Liver (tissue), 9 donors: ENCODE data around the gene CALB2. TPM values are rescaled to one million over a fixed set of nuclear protein-coding genes. Genes with fewer than 3 reads are reported as not detected.
"Not testable (repeated sequence)": the region's sequence is repeated elsewhere in the genome, so short reads cannot be mapped to it uniquely, and the experiment has no call there.

Experiments used
- DNase-seq: peaks from one replicate; pipeline ENCODE4 v3.0.0-alpha.2; 2017; ENCODE audit warnings: low spot score
- H3K27ac ChIP-seq, 2 donors: one replicate each; pipeline ENCODE4 v1.7.0; 2013; ENCODE audit warnings: inconsistent platforms in 2 of 2, low read length in 2 of 2, control low read depth in 1 of 2, low read depth in 1 of 2, mild to moderate bottlenecking in 1 of 2
- H3K27me3 ChIP-seq, 4 donors: one replicate each; pipeline versions ENCODE4 v1.6.1 to v1.7.0; 2013; ENCODE audit warnings: low read length in 3 of 4, inconsistent platforms in 1 of 4, mild to moderate bottlenecking in 1 of 4, moderate library complexity in 1 of 4; ENCODE audit not compliant: control insufficient read depth in 4 of 4, insufficient read depth in 4 of 4
- H3K36me3 ChIP-seq, 4 donors: one replicate each; pipeline versions ENCODE4 v1.6.1 to v1.7.0; 2013; ENCODE audit warnings: low read length in 3 of 4, mild to moderate bottlenecking in 3 of 4, low read depth in 1 of 4, moderate library complexity in 1 of 4; ENCODE audit not compliant: control insufficient read depth in 4 of 4, insufficient read depth in 3 of 4
- H3K4me1 ChIP-seq, 4 donors: one replicate each; pipeline versions ENCODE4 v1.6.1 to v1.7.0; 2013; ENCODE audit warnings: low read length in 3 of 4, mild to moderate bottlenecking in 3 of 4, moderate library complexity in 1 of 4; ENCODE audit not compliant: control insufficient read depth in 4 of 4, insufficient read depth in 4 of 4
- H3K4me3 ChIP-seq, 3 donors: one replicate each; pipeline versions ENCODE4 v1.6.1 to v1.7.0; 2013; ENCODE audit warnings: low read length in 3 of 3, control low read depth in 1 of 3, low read depth in 1 of 3, mild to moderate bottlenecking in 1 of 3
- H3K9ac ChIP-seq, 2 donors: one replicate each; pipeline ENCODE4 v1.7.0; 2013; ENCODE audit warnings: low read length in 2 of 2, mild to moderate bottlenecking in 2 of 2, moderate library complexity in 2 of 2, control low read depth in 1 of 2, low read depth in 1 of 2
- H3K9me3 ChIP-seq, 4 donors: one replicate each; pipeline versions ENCODE4 v1.6.1 to v1.7.0; 2013; ENCODE audit warnings: low read length in 3 of 4; ENCODE audit not compliant: control insufficient read depth in 4 of 4
- ATF3 ChIP-seq: IDR thresholded peaks from 2 replicates; pipeline ENCODE4 v1.6.1; 2016; ENCODE audit warnings: antibody characterized with exemption
- EGR1 ChIP-seq, 2 donors: IDR thresholded peaks; 2 replicates each; pipeline ENCODE4 v1.6.1; 2016 to 2018; ENCODE audit warnings: antibody characterized with exemption in 2 of 2, low read depth in 2 of 2
- FOXA1 ChIP-seq: IDR thresholded peaks from 2 replicates; pipeline ENCODE4 v1.6.1; 2016; ENCODE audit warnings: antibody characterized with exemption
- FOXA2 ChIP-seq: IDR thresholded peaks from 2 replicates; pipeline ENCODE4 v1.6.1; 2016; ENCODE audit warnings: antibody characterized with exemption
- GABPA ChIP-seq, 2 donors: IDR thresholded peaks in 1 of 2; conservative IDR thresholded peaks in 1 of 2; 2 replicates each; pipeline ENCODE4 v1.6.1; 2016; ENCODE audit warnings: antibody characterized with exemption in 2 of 2, mild to moderate bottlenecking in 1 of 2, moderate library complexity in 1 of 2
- HNF4A ChIP-seq, 2 donors: conservative IDR thresholded peaks; 2 replicates each; pipeline ENCODE4 v1.6.1; 2016; ENCODE audit warnings: antibody characterized with exemption in 2 of 2, mild to moderate bottlenecking in 2 of 2
- HNF4G ChIP-seq: IDR thresholded peaks from 2 replicates; pipeline ENCODE4 v1.6.1; 2016; ENCODE audit warnings: antibody characterized with exemption
- JUND ChIP-seq, 2 donors: IDR thresholded peaks; 2 replicates each; pipeline ENCODE4 v1.6.1; 2016; ENCODE audit warnings: antibody characterized with exemption in 2 of 2
- MAX ChIP-seq: IDR thresholded peaks from 2 replicates; pipeline ENCODE4 v1.6.1; 2016; ENCODE audit warnings: antibody characterized with exemption
- NR2F2 ChIP-seq: IDR thresholded peaks from 2 replicates; pipeline ENCODE4 v1.6.1; 2016; ENCODE audit warnings: antibody characterized with exemption
- RXRA ChIP-seq, 2 donors: IDR thresholded peaks; 2 replicates each; pipeline ENCODE4 v1.6.1; 2017 to 2018; ENCODE audit warnings: antibody characterized with exemption in 2 of 2, mild to moderate bottlenecking in 1 of 2
- SP1 ChIP-seq: IDR thresholded peaks from 2 replicates; pipeline ENCODE4 v1.6.1; 2018; ENCODE audit warnings: antibody characterized with exemption, mild to moderate bottlenecking
- TAF1 ChIP-seq: conservative IDR thresholded peaks from 2 replicates; pipeline ENCODE4 v1.6.1; 2016; ENCODE audit warnings: antibody characterized with exemption, mild to moderate bottlenecking
- WGBS: extraction: QIAGEN DNeasy Blood & Tissue Kit; methylation state at CpG from one replicate; pipeline ENCODE4 v1.1.7; 2013; 5-methylcytosine and 5-hydroxymethylcytosine counted together
- polyA plus RNA-seq, 2 donors: library from polyadenylated mRNA; stranded (reverse) in 1 of 2; unstranded in 1 of 2; fragments of 200-250 nt in 1 of 2; fragments of >200 nt in 1 of 2; fragmentation: Nextera tagmentation in 1 of 2; extraction: Ambion mirVana in 1 of 2; gene quantifications; one replicate each; pipeline versions ENCODE4 v1.2.1 to v1.2.3, GENCODE V29; 2013 to 2015
- total RNA-seq, 2 donors: library from RNA; depleted of rRNA; stranded (reverse); fragments of >200 nt; gene quantifications; one replicate each; pipeline ENCODE4 v1.2.3, GENCODE V29; 2014
- TF ChIP-seq, protein P1 (sequence below): IDR thresholded peaks from 2 replicates; pipeline ENCODE4 v1.6.1; 2016; ENCODE audit warnings: antibody characterized with exemption, mild to moderate bottlenecking
- TF ChIP-seq, protein P2 (sequence below): IDR thresholded peaks from 2 replicates; pipeline ENCODE4 v1.6.1; 2016; ENCODE audit warnings: antibody characterized with exemption
- donor health status: healthy.
- donor health status: healthy.
- donor health status: healthy.
- donor health status: healthy.
- donor health status: healthy.

Gene CALB2
- total and polyA plus RNA-seq, 4 donors = not detected

DNA sequence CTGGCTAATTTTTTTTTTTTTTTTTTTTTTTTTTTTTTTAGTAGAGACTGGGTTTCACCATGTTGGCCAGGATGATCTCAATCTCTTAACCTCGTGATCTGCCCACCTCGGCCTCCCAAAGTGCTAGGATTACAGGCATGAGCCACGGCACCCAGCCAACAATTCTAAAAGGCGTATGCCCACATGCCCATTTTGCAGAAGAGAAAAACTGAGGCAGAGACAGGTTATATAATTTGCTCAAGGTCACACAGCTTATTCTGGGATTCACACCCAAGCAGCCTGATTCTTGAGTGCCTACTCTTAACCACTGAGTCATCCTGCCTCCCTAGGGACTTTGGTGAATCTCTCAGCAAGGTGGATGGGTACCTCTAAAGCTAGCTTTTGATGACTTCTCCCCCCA is 1.6 kb upstream of the CALB2 start:
- H3K4me3 ChIP-seq, H3K27me3 ChIP-seq, DNase-seq, H3K4me1 ChIP-seq, H3K36me3 ChIP-seq, H3K9me3 ChIP-seq, H3K27ac ChIP-seq, H3K9ac ChIP-seq: not testable (repeated sequence)
- 67% methylated on average over 4 of the region's 4 CpGs for WGBS

- 17% methylated on average over 11 of the region's 11 CpGs for WGBS
- peaks cover 0 to 6% (median 2%) of the 10 kb centered on the region in 4 donors for H3K27me3 ChIP-seq
- TF ChIP-seq EGR1 (IDR thresholded peaks at IDR 0.05; ENCODE audit: low read depth in 2 of 2) (no peak), GABPA (IDR thresholded peaks at IDR 0.05 in 1 of 2, conservative IDR thresholded peaks at IDR 0.05 in 1 of 2) (no peak), FOXA2 (no peak), NR2F2 (no peak), HNF4G (no peak), FOXA1 (no peak), TAF1 (no peak), HNF4A (conservative IDR thresholded peaks at IDR 0.05) (no peak)
- DNase-seq = no peak
- H3K36me3 ChIP-seq = no peaks in the 10 kb centered on the region
- peaks cover 0 to 8% (median 3%) of the 10 kb centered on the region in 4 donors for H3K4me1 ChIP-seq
- no peak overlapping the region for H3K4me3 ChIP-seq
- no peaks in the 10 kb centered on the region for H3K9me3 ChIP-seq
- H3K9ac ChIP-seq = no peak overlapping the region
- H3K27ac ChIP-seq = no peak overlapping the region
These were observed 842 bp upstream of the CALB2 start for GRCh38 chr16:71357681-71358080.

GRCh38 chr16:71359431-71359830 is 908 bp downstream of the CALB2 start:
- no peak overlapping the region for H3K4me3 ChIP-seq
- no peak overlapping the region for H3K9ac ChIP-seq
- DNase-seq = no peak
- no peaks in the 10 kb centered on the region for H3K9me3 ChIP-seq
- WGBS = 87% methylated on average over 6 of the region's 6 CpGs
- no peak overlapping the region for H3K27ac ChIP-seq
- peaks cover 0 to 6% (median 2%) of the 10 kb centered on the region in 4 donors for H3K27me3 ChIP-seq
- peaks cover 0 to 8% (median 3%) of the 10 kb centered on the region in 4 donors for H3K4me1 ChIP-seq
- H3K36me3 ChIP-seq = no peaks in the 10 kb centered on the region
- TF ChIP-seq NR2F2 (no peak), ATF3 (no peak), TAF1 (no peak), JUND (IDR thresholded peaks at IDR 0.05) (no peak), FOXA1 (no peak), FOXA2 (no peak), HNF4G (no peak), SP1 (no peak), HNF4A (conservative IDR thresholded peaks at IDR 0.05) (no peak), MAX (no peak), GABPA (IDR thresholded peaks at IDR 0.05 in 1 of 2, conservative IDR thresholded peaks at IDR 0.05 in 1 of 2) (no peak), RXRA (IDR thresholded peaks at IDR 0.05) (no peak)
- TF ChIP-seq, protein P1, sequence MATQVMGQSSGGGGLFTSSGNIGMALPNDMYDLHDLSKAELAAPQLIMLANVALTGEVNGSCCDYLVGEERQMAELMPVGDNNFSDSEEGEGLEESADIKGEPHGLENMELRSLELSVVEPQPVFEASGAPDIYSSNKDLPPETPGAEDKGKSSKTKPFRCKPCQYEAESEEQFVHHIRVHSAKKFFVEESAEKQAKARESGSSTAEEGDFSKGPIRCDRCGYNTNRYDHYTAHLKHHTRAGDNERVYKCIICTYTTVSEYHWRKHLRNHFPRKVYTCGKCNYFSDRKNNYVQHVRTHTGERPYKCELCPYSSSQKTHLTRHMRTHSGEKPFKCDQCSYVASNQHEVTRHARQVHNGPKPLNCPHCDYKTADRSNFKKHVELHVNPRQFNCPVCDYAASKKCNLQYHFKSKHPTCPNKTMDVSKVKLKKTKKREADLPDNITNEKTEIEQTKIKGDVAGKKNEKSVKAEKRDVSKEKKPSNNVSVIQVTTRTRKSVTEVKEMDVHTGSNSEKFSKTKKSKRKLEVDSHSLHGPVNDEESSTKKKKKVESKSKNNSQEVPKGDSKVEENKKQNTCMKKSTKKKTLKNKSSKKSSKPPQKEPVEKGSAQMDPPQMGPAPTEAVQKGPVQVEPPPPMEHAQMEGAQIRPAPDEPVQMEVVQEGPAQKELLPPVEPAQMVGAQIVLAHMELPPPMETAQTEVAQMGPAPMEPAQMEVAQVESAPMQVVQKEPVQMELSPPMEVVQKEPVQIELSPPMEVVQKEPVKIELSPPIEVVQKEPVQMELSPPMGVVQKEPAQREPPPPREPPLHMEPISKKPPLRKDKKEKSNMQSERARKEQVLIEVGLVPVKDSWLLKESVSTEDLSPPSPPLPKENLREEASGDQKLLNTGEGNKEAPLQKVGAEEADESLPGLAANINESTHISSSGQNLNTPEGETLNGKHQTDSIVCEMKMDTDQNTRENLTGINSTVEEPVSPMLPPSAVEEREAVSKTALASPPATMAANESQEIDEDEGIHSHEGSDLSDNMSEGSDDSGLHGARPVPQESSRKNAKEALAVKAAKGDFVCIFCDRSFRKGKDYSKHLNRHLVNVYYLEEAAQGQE = no peak
- TF ChIP-seq, protein P2, sequence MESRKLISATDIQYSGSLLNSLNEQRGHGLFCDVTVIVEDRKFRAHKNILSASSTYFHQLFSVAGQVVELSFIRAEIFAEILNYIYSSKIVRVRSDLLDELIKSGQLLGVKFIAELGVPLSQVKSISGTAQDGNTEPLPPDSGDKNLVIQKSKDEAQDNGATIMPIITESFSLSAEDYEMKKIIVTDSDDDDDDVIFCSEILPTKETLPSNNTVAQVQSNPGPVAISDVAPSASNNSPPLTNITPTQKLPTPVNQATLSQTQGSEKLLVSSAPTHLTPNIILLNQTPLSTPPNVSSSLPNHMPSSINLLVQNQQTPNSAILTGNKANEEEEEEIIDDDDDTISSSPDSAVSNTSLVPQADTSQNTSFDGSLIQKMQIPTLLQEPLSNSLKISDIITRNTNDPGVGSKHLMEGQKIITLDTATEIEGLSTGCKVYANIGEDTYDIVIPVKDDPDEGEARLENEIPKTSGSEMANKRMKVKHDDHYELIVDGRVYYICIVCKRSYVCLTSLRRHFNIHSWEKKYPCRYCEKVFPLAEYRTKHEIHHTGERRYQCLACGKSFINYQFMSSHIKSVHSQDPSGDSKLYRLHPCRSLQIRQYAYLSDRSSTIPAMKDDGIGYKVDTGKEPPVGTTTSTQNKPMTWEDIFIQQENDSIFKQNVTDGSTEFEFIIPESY = no peak
